Activated T-helper 2 cell treated with anti-CD3 and anti-CD28 coated beads, Interferon-gamma antibody, Interleukin-2, Interleukin-4, amounts not matched to agents 10 μg/mL and 5 μg/mL and 100 μg/mL, durations not matched to agents 14 hours and 24 hours and 36 hours (primary cell): Measurements from ENCODE around the gene SRXN1. TPM values are rescaled to one million over a fixed set of nuclear protein-coding genes. Genes with fewer than 3 reads are reported as not detected.
"Not testable (repeated sequence)": the region's sequence is repeated elsewhere in the genome, so short reads cannot be mapped to it uniquely, and the experiment has no call there.

ENCODE experiments used
- DNase-seq: peaks from one replicate; pipeline ENCODE4 v3.0.0; 2021; ENCODE audit warnings: low spot score
- H3K27ac Mint-ChIP-seq: one replicate; pipeline ENCODE4 v1.8.0; 2021; ENCODE audit warnings: mixed read lengths
- H3K27me3 Mint-ChIP-seq: one replicate; pipeline ENCODE4 v1.8.0; 2021; ENCODE audit warnings: low read depth, mixed read lengths
- H3K36me3 Mint-ChIP-seq: one replicate; pipeline ENCODE4 v1.8.0; 2021; ENCODE audit warnings: low read depth, mixed read lengths
- H3K4me1 Mint-ChIP-seq: one replicate; pipeline ENCODE4 v1.8.0; 2021; ENCODE audit warnings: low read depth, mixed read lengths
- H3K4me3 Mint-ChIP-seq: one replicate; pipeline ENCODE4 v1.8.0; 2021; ENCODE audit warnings: low read depth, mild to moderate bottlenecking, moderate library complexity, mixed read lengths
- H3K9me3 Mint-ChIP-seq: one replicate; pipeline ENCODE4 v1.8.0; 2021; ENCODE audit warnings: mixed read lengths
- intact Hi-C: fragments of 100-400 bp; cut with micrococcal nuclease; formaldehyde crosslinking; loops from one replicate; pipeline ENCODE4 v1.15.1; 2023
- total RNA-seq: library from RNA; stranded (reverse); gene quantifications from 2 replicates; pipeline ENCODE4 v1.2.3, GENCODE V29; 2022

SRXN1 gene
- total RNA-seq = 20.0 and 20.4 TPM in 2 replicates

- peak; percentile 73 for DNase-seq
- Mint-ChIP-seq H3K36me3 (peaks cover 33% of the 10 kb centered on the region), H3K4me3 (peak within 1 kb of the TSS; percentile 85), H3K9me3 (no peaks in the 10 kb centered on the region), H3K4me1 (peaks cover 27% of the 10 kb centered on the region), H3K27me3 (peaks cover 28% of the 10 kb centered on the region), H3K27ac (peak within 1 kb of the TSS; percentile 72)
- intact Hi-C loops = loop anchor here (1.0 to 5.0 kb wide), 2 partner anchors 111 to 180 kb away; partner anchors contain the start of genes CSNK2A1 and FAM110A
Measured at GRCh38 chr20:653110-653589, at the start of gene SRXN1. Gene SRXN1, minus strand, starts transcription at chr20:653200. Its CDS starts 15 bp downstream, at chr20:653185.

- no peak overlapping the region for H3K4me3 Mint-ChIP-seq
- H3K36me3 Mint-ChIP-seq = no peaks in the 10 kb centered on the region
- H3K9me3 Mint-ChIP-seq = no peaks in the 10 kb centered on the region
- intact Hi-C loops = no loop called here
- no peak for DNase-seq
- no peak overlapping the region for H3K27ac Mint-ChIP-seq
- H3K27me3 Mint-ChIP-seq = peaks cover 5% of the 10 kb centered on the region
- no peaks in the 10 kb centered on the region for H3K4me1 Mint-ChIP-seq
Measured at GRCh38 chr20:701401-702129, 48.6 kb upstream of the SRXN1 start.

GRCh38 chr20:699811-700338 is 46.9 kb upstream of the SRXN1 start:
- no peaks in the 10 kb centered on the region for H3K4me1 Mint-ChIP-seq
- intact Hi-C loops = no loop called here

GRCh38 chr20:699342-699741 is 46.3 kb upstream of the SRXN1 start:
- no peaks in the 10 kb centered on the region for H3K36me3 Mint-ChIP-seq
- peaks cover 2% of the 10 kb centered on the region for H3K27me3 Mint-ChIP-seq
- H3K4me3 Mint-ChIP-seq = no peak overlapping the region
- no peaks in the 10 kb centered on the region for H3K9me3 Mint-ChIP-seq
- H3K4me1 Mint-ChIP-seq = no peaks in the 10 kb centered on the region
- intact Hi-C loops = no loop called here
- no peak overlapping the region for H3K27ac Mint-ChIP-seq
- DNase-seq = no peak

More at GRCh38 chr20:699811-700338, 46.9 kb upstream of the SRXN1 start:
- Mint-ChIP-seq H3K4me3 (no peak overlapping the region), H3K27me3 (peaks cover 2% of the 10 kb centered on the region), H3K9me3 (no peaks in the 10 kb centered on the region), H3K27ac (no peak overlapping the region), H3K36me3 (no peaks in the 10 kb centered on the region)
- DNase-seq = no peak

GRCh38 chr20:698276-698675 is 45.3 kb upstream of the SRXN1 start:
- H3K4me3 Mint-ChIP-seq = no peak overlapping the region
- peaks cover 5% of the 10 kb centered on the region for H3K27me3 Mint-ChIP-seq
- intact Hi-C loops = no loop called here
- no peaks in the 10 kb centered on the region for H3K9me3 Mint-ChIP-seq
- H3K4me1 Mint-ChIP-seq = no peaks in the 10 kb centered on the region
- DNase-seq = no peak
- no peaks in the 10 kb centered on the region for H3K36me3 Mint-ChIP-seq
- H3K27ac Mint-ChIP-seq = no peak overlapping the region

- Mint-ChIP-seq H3K36me3 (no peaks in the 10 kb centered on the region), H3K27me3 (peaks cover 5% of the 10 kb centered on the region), H3K27ac (no peak overlapping the region), H3K9me3 (no peaks in the 10 kb centered on the region), H3K4me1 (no peaks in the 10 kb centered on the region), H3K4me3 (no peak overlapping the region)
- no peak for DNase-seq
- intact Hi-C loops = no loop called here
Measured at GRCh38 chr20:697826-698225, 44.8 kb upstream of the SRXN1 start.

- Mint-ChIP-seq H3K27ac (no peak overlapping the region), H3K4me3 (no peak overlapping the region), H3K27me3 (peaks cover 7% of the 10 kb centered on the region), H3K4me1 (peaks cover 5% of the 10 kb centered on the region), H3K9me3 (no peaks in the 10 kb centered on the region), H3K36me3 (no peaks in the 10 kb centered on the region)
- no peak for DNase-seq
- intact Hi-C loops = no loop called here
Measured at GRCh38 chr20:695165-695866, 42.3 kb upstream of the SRXN1 start.

GRCh38 chr20:694496-694895 is 41.5 kb upstream of the SRXN1 start:
- intact Hi-C loops = no loop called here
- peaks cover 7% of the 10 kb centered on the region for H3K27me3 Mint-ChIP-seq
- no peak for DNase-seq
- peaks cover 5% of the 10 kb centered on the region for H3K4me1 Mint-ChIP-seq
- H3K9me3 Mint-ChIP-seq = no peaks in the 10 kb centered on the region
- H3K36me3 Mint-ChIP-seq = no peaks in the 10 kb centered on the region
- no peak overlapping the region for H3K4me3 Mint-ChIP-seq
- H3K27ac Mint-ChIP-seq = no peak overlapping the region

- H3K4me1 Mint-ChIP-seq, H3K36me3 Mint-ChIP-seq, H3K27ac Mint-ChIP-seq, H3K9me3 Mint-ChIP-seq, intact Hi-C loops, H3K4me3 Mint-ChIP-seq, H3K27me3 Mint-ChIP-seq, DNase-seq: not testable (repeated sequence)
Measured at GRCh38 chr20:693786-694185, 40.8 kb upstream of the SRXN1 start.

GRCh38 chr20:692044-692443 is 39.0 kb upstream of the SRXN1 start:
- no peaks in the 10 kb centered on the region for H3K9me3 Mint-ChIP-seq
- intact Hi-C loops = no loop called here
- H3K4me3 Mint-ChIP-seq = no peak overlapping the region
- DNase-seq = no peak
- H3K27ac Mint-ChIP-seq = no peak overlapping the region
- peaks cover 5% of the 10 kb centered on the region for H3K4me1 Mint-ChIP-seq
- no peaks in the 10 kb centered on the region for H3K36me3 Mint-ChIP-seq
- H3K27me3 Mint-ChIP-seq = peaks cover 7% of the 10 kb centered on the region

GRCh38 chr20:689947-690346 is 36.9 kb upstream of the SRXN1 start:
- peaks cover 5% of the 10 kb centered on the region for H3K4me1 Mint-ChIP-seq
- no peaks in the 10 kb centered on the region for H3K9me3 Mint-ChIP-seq
- H3K4me3 Mint-ChIP-seq = no peak overlapping the region
- DNase-seq = no peak
- H3K36me3 Mint-ChIP-seq = no peaks in the 10 kb centered on the region
- peaks cover 5% of the 10 kb centered on the region for H3K27me3 Mint-ChIP-seq
- no peak overlapping the region for H3K27ac Mint-ChIP-seq
- intact Hi-C loops = no loop called here

GRCh38 chr20:689348-689747 is 36.3 kb upstream of the SRXN1 start:
- H3K36me3 Mint-ChIP-seq = no peaks in the 10 kb centered on the region
- intact Hi-C loops = no loop called here
- no peaks in the 10 kb centered on the region for H3K9me3 Mint-ChIP-seq

GRCh38 chr20:688809-689212 is 35.8 kb upstream of the SRXN1 start:
- Mint-ChIP-seq H3K27me3 (peaks cover 5% of the 10 kb centered on the region), H3K36me3 (no peaks in the 10 kb centered on the region), H3K9me3 (no peaks in the 10 kb centered on the region), H3K27ac (no peak overlapping the region), H3K4me3 (no peak overlapping the region), H3K4me1 (peaks cover 5% of the 10 kb centered on the region)
- no peak for DNase-seq
- intact Hi-C loops = no loop called here

More at GRCh38 chr20:689348-689747, 36.3 kb upstream of the SRXN1 start:
- H3K4me1 Mint-ChIP-seq = peaks cover 5% of the 10 kb centered on the region
- no peak overlapping the region for H3K27ac Mint-ChIP-seq
- DNase-seq = no peak
- H3K27me3 Mint-ChIP-seq = peaks cover 5% of the 10 kb centered on the region
- no peak overlapping the region for H3K4me3 Mint-ChIP-seq
